ENCODE results near the gene TBC1D22A. TPM values are rescaled to one million over a fixed set of nuclear protein-coding genes. Genes with fewer than 3 reads are reported as not detected.

The TBC1D22A gene
- total and polyA plus RNA-seq, 9 of the 15 experiments (the other 6 are each of a cell fraction or from before 2014, with no cell fraction given), result 0.20 to 11.5 (median 5.2) TPM

- BruUV-seq (replicated peaks), result no TSS peak
- Histone ChIP-seq H3K9ac (ENCODE audit: insufficient read depth in 1 of 2, low read depth in 2 of 2, low read length in 2 of 2) (no peak overlapping the region), H2AFZ (ENCODE audit: low read depth, low read length) (no peak overlapping the region), H3K79me2 (ENCODE audit: control insufficient read depth, insufficient read depth, low read length) (no peaks in the 10 kb centered on the region), H4K20me1 (replicated peaks; ENCODE audit: control insufficient read depth, insufficient read depth, low read length) (no peaks in the 10 kb centered on the region; the same call in 1 of the 2 replicates), H3K4me2 (ENCODE audit: insufficient read depth, low read length) (no peak overlapping the region), H3K27ac (ENCODE audit: extremely low read depth, low read depth, low read length) (no peak overlapping the region), H3K4me1 (replicated peaks in 1 of 2; ENCODE audit: control insufficient read depth in 2 of 2, insufficient read depth in 2 of 2, low read length in 2 of 2) (no peaks in the 10 kb centered on the region), H3K27me3 (ENCODE audit: control insufficient read depth in 2 of 2, insufficient read depth in 2 of 2, low read length in 2 of 2) (no peaks in the 10 kb centered on the region), H3K9me3 (replicated peaks; ENCODE audit: control insufficient read depth, insufficient read depth, low read depth, low read length) (no peaks in the 10 kb centered on the region), H3K36me3 (ENCODE audit: control insufficient read depth, insufficient read depth, low read length) (no peaks in the 10 kb centered on the region), H3K9me1 (ENCODE audit: control insufficient read depth, insufficient read depth, low read length) (no peaks in the 10 kb centered on the region), H3K4me3 (no peak overlapping the region)
- CTCF ChIA-PET (ENCODE audit: low intra/inter-chr PET ratio), result no interaction called here
- no peak for DNase-seq (ENCODE audit: extremely low read depth in 1 of 4, low spot score in 3 of 4)
- 73% methylated on average over 10 of the region's 10 CpGs for WGBS (ENCODE audit: insufficient coverage, low coverage, missing lambda C conversion rate)
- POLR2A ChIA-PET, result no interaction called here
- FAIRE-seq, result no peak
- TF ChIP-seq BRF1 (IDR thresholded peaks at IDR 0.05; ENCODE audit: borderline replicate concordance, extremely low read depth, insufficient read length) (no peak), ZNF395 (CRISPR knock-in tag; IDR thresholded peaks at IDR 0.05) (no peak), BHLHE40 (IDR thresholded peaks at IDR 0.05; ENCODE audit: low read length) (no peak), C11orf30 (IDR thresholded peaks at IDR 0.05; ENCODE audit: low read depth) (no peak), CXXC5 (CRISPR knock-in tag; IDR thresholded peaks at IDR 0.05) (no peak), POLR2AphosphoS5 (IDR thresholded peaks at IDR 0.05; ENCODE audit: control insufficient read depth, insufficient read depth, low read depth, low read length) (no peak), WHSC1 (IDR thresholded peaks at IDR 0.05; ENCODE audit: low read length) (no peak), SRSF9 (IDR thresholded peaks at IDR 0.05; ENCODE audit: borderline replicate concordance, low read depth, low read length) (no peak), NCOA6 (IDR thresholded peaks at IDR 0.05) (no peak), ZEB2 (IDR thresholded peaks at IDR 0.05) (no peak), ZNF324 (CRISPR knock-in tag; IDR thresholded peaks at IDR 0.05) (no peak), KDM2B (CRISPR knock-in tag; IDR thresholded peaks at IDR 0.05) (no peak), ZNF436 (CRISPR knock-in tag; IDR thresholded peaks at IDR 0.05) (no peak), SIN3A (IDR thresholded peaks at IDR 0.05; ENCODE audit: borderline replicate concordance in 2 of 2, control insufficient read depth in 1 of 2, low read depth in 2 of 2, low read length in 2 of 2) (no peak)
- TF ChIP-seq, protein P1, sequence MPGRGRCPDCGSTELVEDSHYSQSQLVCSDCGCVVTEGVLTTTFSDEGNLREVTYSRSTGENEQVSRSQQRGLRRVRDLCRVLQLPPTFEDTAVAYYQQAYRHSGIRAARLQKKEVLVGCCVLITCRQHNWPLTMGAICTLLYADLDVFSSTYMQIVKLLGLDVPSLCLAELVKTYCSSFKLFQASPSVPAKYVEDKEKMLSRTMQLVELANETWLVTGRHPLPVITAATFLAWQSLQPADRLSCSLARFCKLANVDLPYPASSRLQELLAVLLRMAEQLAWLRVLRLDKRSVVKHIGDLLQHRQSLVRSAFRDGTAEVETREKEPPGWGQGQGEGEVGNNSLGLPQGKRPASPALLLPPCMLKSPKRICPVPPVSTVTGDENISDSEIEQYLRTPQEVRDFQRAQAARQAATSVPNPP (IDR thresholded peaks at IDR 0.05; ENCODE audit: borderline replicate concordance, insufficient read depth, insufficient read length), result no peak
- ATAC-seq, result no peak
- intact Hi-C loops (cut with micrococcal nuclease), result no loop called here
- in situ Hi-C loops (cut with MboI), result no loop called here
Measured at GRCh38 chr22:47064416-47064815, 302.0 kb downstream of the TBC1D22A start.

Measured in K562 (cell line).